Keratinocyte (primary cell): ENCODE results near the gene BOC. TPM values are rescaled to one million over a fixed set of nuclear protein-coding genes. Genes with fewer than 3 reads are reported as not detected.
A peak's percentile ranks its signal among the peaks of the same experiment; 100 is the strongest.

Experiments
- DNase-seq: peaks from one replicate; pipeline ENCODE4 v3.0.0-alpha.2; 2011; ENCODE audit warnings: low read depth, missing footprints, low spot score
- FAIRE-seq: peaks from 2 replicates; lab custom pipeline; 2011; peaks lifted over from hg19 to GRCh38; lab: Jason Lieb, UNC
- H2AFZ ChIP-seq: 2 replicates; pipeline ENCODE4 v1.6.0; 2012; ENCODE audit warnings: low read length, control low read depth, inconsistent platforms; ENCODE audit not compliant: control insufficient read depth
- H3K27ac ChIP-seq: 2 replicates; pipeline ENCODE4 v1.5.1; 2011; ENCODE audit warnings: low read length; ENCODE audit not compliant: control insufficient read depth, insufficient read depth
- H3K27me3 ChIP-seq: 3 replicates; pipeline ENCODE4 v1.6.0; 2011; ENCODE audit warnings: low read length; ENCODE audit not compliant: control insufficient read depth, insufficient read depth; ENCODE audit errors: extremely low read depth
- H3K36me3 ChIP-seq, 2 experiments: 2 replicates in 1 of 2; 3 replicates in 1 of 2; pipeline ENCODE4 v1.5.1; 2011; ENCODE audit warnings: low read length in 2 of 2, mild to moderate bottlenecking in 1 of 2; ENCODE audit not compliant: control insufficient read depth in 2 of 2, insufficient read depth in 2 of 2; ENCODE audit errors: extremely low read depth in 1 of 2
- H3K4me1 ChIP-seq: 3 replicates; pipeline ENCODE4 v1.5.1; 2011; ENCODE audit warnings: low read length; ENCODE audit not compliant: control insufficient read depth, insufficient read depth; ENCODE audit errors: extremely low read depth
- H3K4me2 ChIP-seq: 3 replicates; pipeline ENCODE4 v1.6.0; 2011; ENCODE audit warnings: low read depth, low read length; ENCODE audit not compliant: control insufficient read depth, insufficient read depth; ENCODE audit errors: extremely low read depth
- H3K4me3 ChIP-seq, 3 experiments: fragments of 200-600 bp in 1 of 3; sonication (generic) in 1 of 3; 2 replicates in 2 of 3; 3 replicates in 1 of 3; pipeline ENCODE4 v1.5.1; 2011 to 2016; ENCODE audit warnings: low read length in 3 of 3, mild to moderate bottlenecking in 3 of 3, control low read depth in 2 of 3, inconsistent platforms in 1 of 3, low read depth in 1 of 3, mixed read lengths in 1 of 3, mixed run types in 1 of 3, moderate library complexity in 1 of 3; ENCODE audit not compliant: control insufficient read depth in 2 of 3, insufficient read depth in 2 of 3; ENCODE audit errors: extremely low read depth in 1 of 3
- H3K79me2 ChIP-seq: 2 replicates; pipeline ENCODE4 v1.6.0; 2012; ENCODE audit warnings: low read length; ENCODE audit not compliant: control insufficient read depth, insufficient read depth
- H3K9ac ChIP-seq: 3 replicates; pipeline ENCODE4 v1.6.0; 2011; ENCODE audit warnings: low read length; ENCODE audit not compliant: control insufficient read depth, insufficient read depth; ENCODE audit errors: extremely low read depth
- H3K9me1 ChIP-seq: 3 replicates; pipeline ENCODE4 v1.6.0; 2011; ENCODE audit warnings: low read length; ENCODE audit not compliant: control insufficient read depth, insufficient read depth; ENCODE audit errors: extremely low read depth
- H3K9me3 ChIP-seq: 2 replicates; pipeline ENCODE4 v1.5.1; 2012; ENCODE audit warnings: low read depth, low read length; ENCODE audit not compliant: control insufficient read depth
- H4K20me1 ChIP-seq: 3 replicates; pipeline ENCODE4 v1.6.0; 2011; ENCODE audit warnings: low read length; ENCODE audit not compliant: control insufficient read depth, insufficient read depth; ENCODE audit errors: extremely low read depth
- CTCF ChIP-seq, 3 experiments: IDR thresholded peaks in 1 of 3; conservative IDR thresholded peaks in 1 of 3; optimal IDR thresholded peaks in 1 of 3; 2 replicates in 2 of 3; 3 replicates in 1 of 3; pipeline versions ENCODE3 to v1.5.1; 2011; ENCODE audit warnings: low read length in 3 of 3, mild to moderate bottlenecking in 3 of 3, moderate library complexity in 2 of 3, control low read depth in 1 of 3, inconsistent platforms in 1 of 3; ENCODE audit not compliant: insufficient read depth in 2 of 3; ENCODE audit errors: extremely low read depth in 1 of 3
- EZH2 ChIP-seq: IDR thresholded peaks from one replicate; pipeline ENCODE4 v1.6.1; 2012; ENCODE audit warnings: inconsistent platforms, mild to moderate bottlenecking, low read length, moderate library complexity
- dilution Hi-C: fragments of 300-500 bp; cut with MboI; formaldehyde crosslinking; loops from one replicate; pipeline ENCODE4 v1.7.0; 2020; ENCODE audit warnings: low sequenced_read_pairs; ENCODE audit not compliant: extremely low pct_ligation_motif_present
- polyA plus RNA-seq, 5 experiments: library from polyadenylated mRNA; depleted of rRNA in 3 of 5; stranded (reverse) in 3 of 5; stranded (forward) in 1 of 5; unstranded in 1 of 5; fragments of >200 nt; gene quantifications; 1 replicate in 1 of 5; 2 replicates in 3 of 5; 3 replicates in 1 of 5; pipeline versions ENCODE4 v1.2.1 to v1.2.3, GENCODE V29; 2011 to 2012; ENCODE audit warnings: missing spikeins in 2 of 5, low read depth in 1 of 5, low replicate concordance in 1 of 5

BOC gene
- polyA plus RNA-seq, 1 donor (not counting 4 experiments of a cell fraction or from before 2014, with no cell fraction given) = 11.2 TPM

- dilution Hi-C loops = no loop called here
- DNase-seq = no peak
- Histone ChIP-seq H3K9me3 (no peaks in the 10 kb centered on the region), H3K27ac (no peak overlapping the region), H2AFZ (no peak overlapping the region), H3K9me1 (no peaks in the 10 kb centered on the region), H3K4me1 (peaks cover 46% of the 10 kb centered on the region), H3K27me3 (no peaks in the 10 kb centered on the region), H4K20me1 (no peaks in the 10 kb centered on the region), H3K9ac (no peak overlapping the region), H3K36me3 (peaks cover 0 to 4% of the 10 kb centered on the region in 2 experiments), H3K4me2 (no peak overlapping the region), H3K79me2 (peaks cover 7% of the 10 kb centered on the region), H3K4me3 (no peak overlapping the region)
- TF ChIP-seq CTCF (optimal IDR thresholded peaks at IDR 0.05 in 1 of 3, IDR thresholded peaks at IDR 0.05 in 1 of 3, conservative IDR thresholded peaks at IDR 0.05 in 1 of 3; ENCODE audit: extremely low read depth in 1 of 3, insufficient read depth in 2 of 3, low read length in 3 of 3) = no peak
- no peak for TF ChIP-seq EZH2
- FAIRE-seq = peak; percentile 65
These were observed 3.7 kb downstream of the BOC start for GRCh38 chr3:113214917-113215595.

GRCh38 chr3:113216393-113216792, 5.0 kb downstream of the BOC start:
- dilution Hi-C loops = no loop called here
- H3K9me3 ChIP-seq = no peaks in the 10 kb centered on the region
- FAIRE-seq = no peak
- TF ChIP-seq CTCF (optimal IDR thresholded peaks at IDR 0.05 in 1 of 3, IDR thresholded peaks at IDR 0.05 in 1 of 3, conservative IDR thresholded peaks at IDR 0.05 in 1 of 3; ENCODE audit: extremely low read depth in 1 of 3, insufficient read depth in 2 of 3, low read length in 3 of 3) = no peak
- TF ChIP-seq EZH2 = no peak
- no peak overlapping the region for H2AFZ ChIP-seq
- no peak overlapping the region for H3K27ac ChIP-seq
- H3K4me1 ChIP-seq = peaks cover 51% of the 10 kb centered on the region
- H3K79me2 ChIP-seq = peaks cover 7% of the 10 kb centered on the region
- no peak for DNase-seq
- H3K4me2 ChIP-seq = no peak overlapping the region
- no peak overlapping the region for H3K4me3 ChIP-seq
- H3K27me3 ChIP-seq = no peaks in the 10 kb centered on the region
- H3K36me3 ChIP-seq = peaks cover 0 to 4% of the 10 kb centered on the region in 2 experiments
- no peak overlapping the region for H3K9ac ChIP-seq
- H3K9me1 ChIP-seq = no peaks in the 10 kb centered on the region
- H4K20me1 ChIP-seq = no peaks in the 10 kb centered on the region
